Raji (cell line): ENCODE results near the gene ARHGAP15.

ENCODE experiments used
- POLR2A ChIP-seq: IDR thresholded peaks from 2 replicates; pipeline ENCODE4 v1.6.1; 2011; ENCODE audit warnings: low read depth, low read length, control low read depth; ENCODE audit not compliant: insufficient read depth

ARHGAP15 gene

GRCh38 chr2:143356336-143356735, 227.1 kb downstream of the ARHGAP15 start:
- no peak for TF ChIP-seq POLR2A

DNA sequence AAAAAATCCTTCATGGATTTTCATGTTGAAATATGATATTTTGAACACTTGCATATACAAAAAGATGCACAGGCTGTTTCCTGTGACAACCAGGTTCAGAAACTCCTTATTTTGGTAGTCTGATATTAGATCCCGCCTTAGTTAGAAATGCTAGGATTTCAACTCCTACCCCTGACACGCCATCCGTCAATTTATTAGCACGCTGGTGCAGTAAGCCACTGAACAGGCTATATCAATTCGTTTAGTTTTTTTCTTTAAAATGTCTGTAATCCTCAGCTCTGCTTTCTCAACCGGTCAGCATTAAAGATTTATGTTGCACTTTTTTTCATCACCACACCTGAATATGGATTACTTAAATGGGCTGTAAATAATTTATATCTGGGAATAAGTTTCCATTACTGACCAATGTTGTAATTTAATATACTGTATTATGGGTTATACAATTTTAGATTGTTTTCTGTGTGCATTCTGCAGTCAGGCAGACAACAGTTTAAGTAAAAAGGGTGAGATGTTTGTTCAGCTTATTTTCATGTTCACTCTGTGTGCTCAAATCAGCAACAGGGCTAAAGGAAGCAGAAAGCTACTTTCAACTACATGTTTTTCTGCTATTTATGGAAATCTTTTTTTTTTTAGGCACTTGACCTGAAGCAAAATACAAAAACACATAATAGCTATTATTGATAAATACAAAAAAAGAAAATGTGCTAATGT, 227.7 kb downstream of the ARHGAP15 start:
- no peak for TF ChIP-seq POLR2A

- TF ChIP-seq POLR2A, result no peak
Measured at GRCh38 chr2:143357966-143358365, 228.7 kb downstream of the ARHGAP15 start.

- no peak for TF ChIP-seq POLR2A
Measured at GRCh38 chr2:143361346-143361745, 232.1 kb downstream of the ARHGAP15 start.

- TF ChIP-seq POLR2A, result no peak
Measured at GRCh38 chr2:143371616-143372015, 242.4 kb downstream of the ARHGAP15 start.

GRCh38 chr2:143375384-143375880, 246.2 kb downstream of the ARHGAP15 start:
- TF ChIP-seq POLR2A, result no peak

- no peak for TF ChIP-seq POLR2A
Measured at GRCh38 chr2:143378996-143379395, 249.8 kb downstream of the ARHGAP15 start.

DNA sequence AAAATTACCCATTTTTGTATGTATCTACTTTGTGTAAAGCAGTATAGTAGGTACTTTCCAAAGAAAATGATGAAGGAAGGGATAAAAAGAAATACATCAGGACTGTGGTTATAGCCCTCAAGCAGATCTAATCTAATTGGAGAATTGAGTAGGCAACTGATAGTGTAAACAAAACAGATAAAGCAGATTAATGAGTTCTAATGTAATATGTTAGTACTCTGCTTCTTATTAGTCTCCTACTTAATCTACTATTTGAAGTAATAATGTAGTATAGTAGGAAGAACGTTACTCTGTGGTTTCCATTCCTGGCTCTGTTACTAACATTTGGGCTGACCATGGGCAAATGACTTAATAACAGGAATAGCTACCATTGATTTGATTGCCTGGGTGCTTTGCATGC, 250.7 kb downstream of the ARHGAP15 start:
- TF ChIP-seq POLR2A, result no peak

DNA sequence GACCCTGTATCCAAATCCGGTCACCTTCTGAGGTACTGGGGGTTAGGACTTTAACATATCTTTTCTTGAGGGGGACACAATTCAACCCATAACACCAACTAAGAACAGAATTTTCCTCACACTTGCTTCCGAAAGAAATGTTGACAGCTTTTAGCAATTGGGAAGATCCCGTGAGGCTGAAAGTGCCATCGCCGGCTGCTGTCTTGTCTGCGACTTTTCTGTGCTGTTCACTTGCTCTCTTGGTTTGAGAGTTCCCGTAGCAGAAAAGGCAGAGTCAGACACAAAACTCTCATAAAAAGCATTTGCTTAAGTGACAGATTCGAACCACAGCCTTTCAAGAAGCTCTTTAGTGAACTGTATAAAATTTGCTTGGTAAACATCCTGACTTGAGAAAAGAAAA, 253.4 kb downstream of the ARHGAP15 start:
- TF ChIP-seq POLR2A, result no peak

- no peak for TF ChIP-seq POLR2A
Measured at GRCh38 chr2:143383016-143383415, 253.8 kb downstream of the ARHGAP15 start.

DNA sequence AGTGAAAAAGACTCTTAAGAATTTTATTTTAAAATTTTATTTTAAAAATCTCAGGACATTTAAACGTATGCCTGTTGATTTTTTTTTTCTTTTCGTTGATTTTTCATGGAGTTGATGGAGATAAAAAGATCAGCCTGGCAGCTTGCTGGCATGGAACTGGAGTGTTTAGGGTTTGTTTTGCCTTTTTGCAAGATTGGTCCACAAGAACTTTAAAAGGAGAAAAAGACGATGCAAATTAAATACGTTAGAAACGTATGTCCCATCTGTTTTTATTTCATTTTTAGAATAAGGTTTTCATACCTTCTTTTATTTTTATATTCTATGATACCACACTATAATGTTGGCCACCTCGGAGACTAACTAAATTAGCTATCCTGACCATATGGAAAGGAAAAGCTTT, 254.9 kb downstream of the ARHGAP15 start:
- TF ChIP-seq POLR2A, result no peak

GRCh38 chr2:143390171-143390570, 261.0 kb downstream of the ARHGAP15 start:
- TF ChIP-seq POLR2A, result no peak

- no peak for TF ChIP-seq POLR2A
Measured at GRCh38 chr2:143392358-143392757, 263.1 kb downstream of the ARHGAP15 start.

DNA sequence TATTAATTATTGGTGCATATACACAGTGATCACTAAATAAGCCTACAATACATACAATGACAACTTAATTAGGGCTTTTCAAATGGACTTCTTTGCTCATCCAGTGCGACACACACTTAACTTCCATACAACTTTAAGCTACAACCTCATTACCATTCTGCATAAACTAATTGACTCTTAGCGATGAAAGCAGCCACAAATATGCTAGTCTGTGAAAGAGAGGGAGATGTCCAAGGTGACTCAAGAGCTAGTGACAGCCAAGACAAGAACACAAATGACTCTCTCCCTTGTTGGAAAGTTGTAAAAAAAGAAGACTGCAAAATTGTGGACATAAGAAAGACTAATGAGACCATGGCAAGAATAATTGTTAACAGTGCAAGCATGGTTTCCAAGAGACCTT, 264.8 kb downstream of the ARHGAP15 start:
- TF ChIP-seq POLR2A, result no peak

- no peak for TF ChIP-seq POLR2A
Measured at GRCh38 chr2:143397884-143398614, 268.8 kb downstream of the ARHGAP15 start.

DNA sequence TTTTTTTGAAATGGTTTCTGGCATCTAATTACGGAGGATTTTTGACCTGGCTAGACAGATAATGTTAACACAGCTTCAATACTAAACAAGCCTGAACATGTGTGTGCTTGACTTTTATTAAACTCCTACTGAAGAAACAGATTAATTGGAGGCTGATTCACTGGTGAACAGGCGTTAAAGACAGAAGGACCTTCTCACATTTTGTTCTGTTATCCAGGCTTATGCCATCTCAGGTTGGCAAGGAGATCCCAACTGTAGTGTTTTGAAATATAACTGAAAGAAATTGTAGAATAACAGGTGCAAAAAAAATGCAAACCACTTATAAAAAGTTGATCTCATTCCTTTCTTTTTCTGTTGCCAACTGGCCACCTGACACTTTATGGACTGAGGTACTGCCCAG, 269.6 kb downstream of the ARHGAP15 start:
- TF ChIP-seq POLR2A, result no peak
